Measurements from ENCODE around the gene FAM120A.
"Not testable (repeated sequence)": the region's sequence is repeated elsewhere in the genome, so short reads cannot be mapped to it uniquely, and the experiment has no call there.

Gene FAM120A

GRCh38 chr9:93508207-93508606 is 56.7 kb downstream of the FAM120A start:
- DNase-seq (ENCODE audit: low read depth in 4 of 4, low spot score in 1 of 4), result no peak

- DNase-seq (ENCODE audit: low read depth in 4 of 4, low spot score in 1 of 4), result no peak
Measured at GRCh38 chr9:93509084-93509483, 57.6 kb downstream of the FAM120A start.

- DNase-seq (ENCODE audit: low read depth in 4 of 4, low spot score in 1 of 4), result no peak
Measured at GRCh38 chr9:93510041-93510440, 58.6 kb downstream of the FAM120A start.

- DNase-seq (ENCODE audit: low read depth in 4 of 4, low spot score in 1 of 4), result not testable (repeated sequence)
Measured at GRCh38 chr9:93511228-93511627, 59.7 kb downstream of the FAM120A start.

GRCh38 chr9:93512170-93512812 is 60.8 kb downstream of the FAM120A start:
- DNase-seq (ENCODE audit: low read depth in 4 of 4, low spot score in 1 of 4), result not testable (repeated sequence)

GRCh38 chr9:93513606-93514005 is 62.1 kb downstream of the FAM120A start:
- no peak for DNase-seq (ENCODE audit: low read depth in 4 of 4, low spot score in 1 of 4)

GRCh38 chr9:93517331-93517730 is 65.8 kb downstream of the FAM120A start:
- no peak for DNase-seq (ENCODE audit: low read depth in 4 of 4, low spot score in 1 of 4)

GRCh38 chr9:93520523-93520922 is 69.0 kb downstream of the FAM120A start:
- DNase-seq (ENCODE audit: low read depth in 4 of 4, low spot score in 1 of 4), result no peak

GRCh38 chr9:93522736-93523135 is 71.3 kb downstream of the FAM120A start:
- no peak for DNase-seq (ENCODE audit: low read depth in 4 of 4, low spot score in 1 of 4)

- DNase-seq (ENCODE audit: low read depth in 4 of 4, low spot score in 1 of 4), result no peak
Measured at GRCh38 chr9:93523518-93524144, 72.1 kb downstream of the FAM120A start.

GRCh38 chr9:93525476-93525875 is 74.0 kb downstream of the FAM120A start:
- DNase-seq (ENCODE audit: low read depth in 4 of 4, low spot score in 1 of 4), result no peak

- no peak for DNase-seq (ENCODE audit: low read depth in 4 of 4, low spot score in 1 of 4)
Measured at GRCh38 chr9:93531374-93531773, 79.9 kb downstream of the FAM120A start.

GRCh38 chr9:93532141-93532540 is 80.7 kb downstream of the FAM120A start:
- no peak for DNase-seq (ENCODE audit: low read depth in 4 of 4, low spot score in 1 of 4)

GRCh38 chr9:93533863-93534262 is 82.4 kb downstream of the FAM120A start:
- DNase-seq (ENCODE audit: low read depth in 4 of 4, low spot score in 1 of 4), result no peak

- no peak for DNase-seq (ENCODE audit: low read depth in 4 of 4, low spot score in 1 of 4)
Measured at GRCh38 chr9:93536167-93536566, 84.7 kb downstream of the FAM120A start.

GRCh38 chr9:93536874-93537273 is 85.4 kb downstream of the FAM120A start:
- no peak for DNase-seq (ENCODE audit: low read depth in 4 of 4, low spot score in 1 of 4)

GRCh38 chr9:93540305-93540704 is 88.8 kb downstream of the FAM120A start:
- DNase-seq (ENCODE audit: low read depth in 4 of 4, low spot score in 1 of 4), result no peak

GRCh38 chr9:93541005-93541404 is 89.5 kb downstream of the FAM120A start:
- no peak for DNase-seq (ENCODE audit: low read depth in 4 of 4, low spot score in 1 of 4)

GRCh38 chr9:93541581-93542349 is 90.3 kb downstream of the FAM120A start:
- no peak for DNase-seq (ENCODE audit: low read depth in 4 of 4, low spot score in 1 of 4)

- no peak for DNase-seq (ENCODE audit: low read depth in 4 of 4, low spot score in 1 of 4)
Measured at GRCh38 chr9:93543117-93543516, 91.6 kb downstream of the FAM120A start.

- DNase-seq (ENCODE audit: low read depth in 4 of 4, low spot score in 1 of 4), result no peak
Measured at GRCh38 chr9:93546356-93546755, 94.9 kb downstream of the FAM120A start.

GRCh38 chr9:93549611-93550010 is 98.1 kb downstream of the FAM120A start:
- DNase-seq (ENCODE audit: low read depth in 4 of 4, low spot score in 1 of 4), result no peak

Measured in stimulated activated CD4-positive, alpha-beta T cell treated with anti-CD3 and anti-CD28 coated beads, Interleukin-1b, Interleukin-23, amount 100 ng/mL, for 24 hours (primary cell).